ENCODE results near the gene DIAPH2. TPM values are rescaled to one million over a fixed set of nuclear protein-coding genes. Genes with fewer than 3 reads are reported as not detected.

The DIAPH2 gene
- total RNA-seq, 8 experiments from 2014 or later: 2.6 to 12.7 (median 3.9) TPM

GRCh38 chrX:97009391-97009790, 324.7 kb downstream of the DIAPH2 start:
- in situ Hi-C loops (cut with MboI; ENCODE audit: low pct_unique_long_range_greater_than_20kb in 2 of 9, low sequenced_read_pairs in 9 of 9, unreplicated experiment in 9 of 9): no loop called here
- no peak overlapping the region for H3K27ac ChIP-seq
- no peak for ATAC-seq (replicated peaks in 6 of 8)
- no peaks in the 10 kb centered on the region for H3K4me1 ChIP-seq (replicated peaks in 1 of 2)
- H3K4me3 ChIP-seq: no peak overlapping the region

DNA sequence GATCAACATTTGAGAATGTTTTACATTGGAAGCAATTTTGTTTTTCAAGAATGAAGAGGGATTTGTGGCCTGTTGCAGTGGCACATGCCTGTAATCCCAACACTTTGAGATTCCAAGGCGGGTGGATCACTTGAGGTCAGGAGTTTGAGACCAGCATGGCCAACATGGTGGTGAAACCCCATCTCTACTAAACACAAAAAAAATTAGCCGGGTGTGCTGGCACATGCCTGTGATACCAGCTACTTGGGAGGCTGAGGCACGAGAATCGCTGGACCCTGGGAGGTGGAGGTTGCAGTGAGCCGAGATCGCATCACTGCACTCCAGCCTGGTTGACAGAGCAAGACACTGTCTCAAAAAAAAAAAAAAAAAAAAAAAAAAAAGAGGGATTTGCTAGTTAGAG, 326.9 kb downstream of the DIAPH2 start:
- WGBS, 10 experiments: 53 to 100% (median 67%) methylated on average over 1 to 6 of the region's 6 CpGs; no CpG with 5 or more reads in 7 of the 10 experiments
- H3K27ac ChIP-seq: no peak overlapping the region
- no peak for ATAC-seq (replicated peaks in 6 of 8)
- no peak overlapping the region for H3K4me3 ChIP-seq
- in situ Hi-C loops (cut with MboI; ENCODE audit: low pct_unique_long_range_greater_than_20kb in 2 of 9, low sequenced_read_pairs in 9 of 9, unreplicated experiment in 9 of 9): no loop called here
- H3K4me1 ChIP-seq (replicated peaks in 1 of 2): no peaks in the 10 kb centered on the region

DNA sequence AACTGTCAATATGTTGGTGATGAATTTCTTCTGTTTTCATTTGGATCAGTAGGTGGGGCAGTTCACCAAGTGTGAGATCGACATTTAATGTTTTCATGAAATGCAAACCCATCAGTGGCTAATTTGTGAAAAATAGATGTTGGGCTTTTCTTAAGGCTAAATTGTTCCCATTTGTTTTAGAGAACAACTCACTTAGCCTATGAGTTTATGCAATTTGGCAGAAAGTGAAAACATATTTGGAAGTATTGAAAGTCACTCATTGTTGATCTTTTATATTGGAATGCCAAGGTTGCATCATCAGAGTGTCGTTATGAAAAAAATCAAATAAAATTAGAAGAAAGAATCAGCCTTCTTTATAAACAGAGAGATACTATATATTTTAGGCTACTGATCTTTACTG, 331.5 kb downstream of the DIAPH2 start:
- Histone ChIP-seq H3K27ac (no peak overlapping the region), H3K4me1 (replicated peaks in 1 of 2) (no peaks in the 10 kb centered on the region), H3K4me3 (no peak overlapping the region)
- ATAC-seq (replicated peaks in 6 of 8): no peak
- in situ Hi-C loops (cut with MboI; ENCODE audit: low pct_unique_long_range_greater_than_20kb in 2 of 9, low sequenced_read_pairs in 9 of 9, unreplicated experiment in 9 of 9): no loop called here
- 14 to 64% (median 54%) methylated on average over 1 to 2 of the region's 2 CpGs; no CpG with 5 or more reads in 7 of the 10 experiments for WGBS, 10 experiments

- Histone ChIP-seq H3K27ac (no peak overlapping the region), H3K4me3 (no peak overlapping the region), H3K4me1 (replicated peaks in 1 of 2) (no peaks in the 10 kb centered on the region)
- in situ Hi-C loops (cut with MboI; ENCODE audit: low pct_unique_long_range_greater_than_20kb in 2 of 9, low sequenced_read_pairs in 9 of 9, unreplicated experiment in 9 of 9): no loop called here
- ATAC-seq (replicated peaks in 6 of 8): no peak
- WGBS, 10 experiments: 41 to 100% (median 84%) methylated on average over 1 to 3 of the region's 3 CpGs; no CpG with 5 or more reads in 2 of the 10 experiments
These were observed 337.0 kb downstream of the DIAPH2 start for GRCh38 chrX:97021680-97022079.

- in situ Hi-C loops (cut with MboI; ENCODE audit: low pct_unique_long_range_greater_than_20kb in 2 of 9, low sequenced_read_pairs in 9 of 9, unreplicated experiment in 9 of 9): no loop called here
- 42 to 100% (median 91%) methylated on average over 1 to 2 of the region's 2 CpGs; no CpG with 5 or more reads in 4 of the 10 experiments for WGBS, 10 experiments
- no peak overlapping the region for H3K4me3 ChIP-seq
- ATAC-seq (replicated peaks in 6 of 8): no peak
- H3K27ac ChIP-seq: no peak overlapping the region
- peaks cover 0 to 9% of the 10 kb centered on the region in 2 donors for H3K4me1 ChIP-seq (replicated peaks in 1 of 2)
These were observed 341.8 kb downstream of the DIAPH2 start for GRCh38 chrX:97026406-97026805.

GRCh38 chrX:97027384-97027922, 342.8 kb downstream of the DIAPH2 start:
- ATAC-seq (replicated peaks in 6 of 8): peak in 5 of 8 experiments; percentile 70 to 99 (median 78)
- peaks cover 0 to 9% of the 10 kb centered on the region in 2 donors for H3K4me1 ChIP-seq (replicated peaks in 1 of 2)
- in situ Hi-C loops (cut with MboI; ENCODE audit: low pct_unique_long_range_greater_than_20kb in 2 of 9, low sequenced_read_pairs in 9 of 9, unreplicated experiment in 9 of 9): no loop called here
- peak overlapping the region in 1 of 2 donors; percentile 69 for H3K27ac ChIP-seq
- 0 to 42% (median 17%) methylated on average over 2 to 6 of the region's 6 CpGs; no CpG with 5 or more reads in 6 of the 10 experiments for WGBS, 10 experiments
- no peak overlapping the region for H3K4me3 ChIP-seq

GRCh38 chrX:97030463-97030862, 345.8 kb downstream of the DIAPH2 start:
- in situ Hi-C loops (cut with MboI; ENCODE audit: low pct_unique_long_range_greater_than_20kb in 2 of 9, low sequenced_read_pairs in 9 of 9, unreplicated experiment in 9 of 9): no loop called here
- 28 to 80% (median 67%) methylated on average over 1 to 2 of the region's 2 CpGs; no CpG with 5 or more reads in 6 of the 10 experiments for WGBS, 10 experiments
- ATAC-seq (replicated peaks in 6 of 8): no peak

GRCh38 chrX:97030947-97031346, 346.3 kb downstream of the DIAPH2 start:
- WGBS, 10 experiments: 0 to 100% (median 31%) methylated on average over 1 of the region's 1 CpG; no CpG with 5 or more reads in 4 of the 10 experiments
- in situ Hi-C loops (cut with MboI; ENCODE audit: low pct_unique_long_range_greater_than_20kb in 2 of 9, low sequenced_read_pairs in 9 of 9, unreplicated experiment in 9 of 9): no loop called here
- H3K4me3 ChIP-seq: no peak overlapping the region
- ATAC-seq (replicated peaks in 6 of 8): no peak
- peaks cover 0 to 9% of the 10 kb centered on the region in 2 donors for H3K4me1 ChIP-seq (replicated peaks in 1 of 2)
- no peak overlapping the region for H3K27ac ChIP-seq

More at GRCh38 chrX:97030463-97030862, 345.8 kb downstream of the DIAPH2 start:
- Histone ChIP-seq H3K4me1 (replicated peaks in 1 of 2) (peaks cover 0 to 9% of the 10 kb centered on the region in 2 donors), H3K4me3 (no peak overlapping the region), H3K27ac (no peak overlapping the region)

GRCh38 chrX:97039363-97040029, 354.9 kb downstream of the DIAPH2 start:
- H3K27ac ChIP-seq: no peak overlapping the region
- ATAC-seq (replicated peaks in 6 of 8): peak in 1 of 8 experiments; percentile 51
- peaks cover 0 to 2% of the 10 kb centered on the region in 2 donors for H3K4me1 ChIP-seq (replicated peaks in 1 of 2)
- in situ Hi-C loops (cut with MboI; ENCODE audit: low pct_unique_long_range_greater_than_20kb in 2 of 9, low sequenced_read_pairs in 9 of 9, unreplicated experiment in 9 of 9): no loop called here
- no peak overlapping the region for H3K4me3 ChIP-seq
- WGBS, 10 experiments: 23 to 100% (median 84%) methylated on average over 1 to 4 of the region's 4 CpGs; no CpG with 5 or more reads in 2 of the 10 experiments

GRCh38 chrX:97045470-97045869, 360.8 kb downstream of the DIAPH2 start:
- no peak for ATAC-seq (replicated peaks in 6 of 8)
- H3K4me1 ChIP-seq (replicated peaks in 1 of 2): no peaks in the 10 kb centered on the region
- H3K27ac ChIP-seq: no peak overlapping the region
- in situ Hi-C loops (cut with MboI; ENCODE audit: low pct_unique_long_range_greater_than_20kb in 2 of 9, low sequenced_read_pairs in 9 of 9, unreplicated experiment in 9 of 9): no loop called here
- 0 to 100% (median 85%) methylated on average over 1 of the region's 1 CpG; no CpG with 5 or more reads in 4 of the 10 experiments for WGBS, 10 experiments
- no peak overlapping the region for H3K4me3 ChIP-seq

- Histone ChIP-seq H3K4me3 (no peak overlapping the region), H3K4me1 (replicated peaks in 1 of 2) (no peaks in the 10 kb centered on the region), H3K27ac (no peak overlapping the region)
- in situ Hi-C loops (cut with MboI; ENCODE audit: low pct_unique_long_range_greater_than_20kb in 2 of 9, low sequenced_read_pairs in 9 of 9, unreplicated experiment in 9 of 9): no loop called here
- ATAC-seq (replicated peaks in 6 of 8): peak in 2 of 8 experiments; percentile 50 to 53
- WGBS, 10 experiments: 53 to 100% (median 71%) methylated on average over 1 to 3 of the region's 3 CpGs; no CpG with 5 or more reads in 5 of the 10 experiments
These were observed 362.2 kb downstream of the DIAPH2 start for GRCh38 chrX:97046867-97047266.

DNA sequence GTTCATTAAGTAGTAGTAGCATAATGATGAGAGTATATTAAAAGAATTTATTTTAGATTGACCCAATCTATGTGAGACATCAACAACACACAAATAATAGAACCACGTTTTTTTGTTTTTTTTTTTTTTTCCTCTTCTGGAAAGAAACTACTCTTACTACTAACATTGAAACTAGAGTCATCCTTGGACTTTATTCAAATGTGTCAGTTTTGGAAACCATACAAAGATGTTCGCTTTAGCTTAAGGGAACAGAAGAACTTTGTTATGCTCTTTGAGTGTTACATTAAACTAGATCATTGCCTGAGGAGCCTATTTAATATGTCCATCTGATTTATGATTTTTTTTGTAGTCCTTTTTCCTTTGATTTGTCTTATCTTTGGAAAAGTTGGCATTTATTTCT, 365.8 kb downstream of the DIAPH2 start:
- H3K4me1 ChIP-seq (replicated peaks in 1 of 2): no peaks in the 10 kb centered on the region
- in situ Hi-C loops (cut with MboI; ENCODE audit: low pct_unique_long_range_greater_than_20kb in 2 of 9, low sequenced_read_pairs in 9 of 9, unreplicated experiment in 9 of 9): no loop called here
- H3K27ac ChIP-seq: no peak overlapping the region
- no peak for ATAC-seq (replicated peaks in 6 of 8)
- 0 to 88% (median 50%) methylated on average over 1 to 2 of the region's 2 CpGs; no CpG with 5 or more reads in 4 of the 10 experiments for WGBS, 10 experiments
- no peak overlapping the region for H3K4me3 ChIP-seq

DNA sequence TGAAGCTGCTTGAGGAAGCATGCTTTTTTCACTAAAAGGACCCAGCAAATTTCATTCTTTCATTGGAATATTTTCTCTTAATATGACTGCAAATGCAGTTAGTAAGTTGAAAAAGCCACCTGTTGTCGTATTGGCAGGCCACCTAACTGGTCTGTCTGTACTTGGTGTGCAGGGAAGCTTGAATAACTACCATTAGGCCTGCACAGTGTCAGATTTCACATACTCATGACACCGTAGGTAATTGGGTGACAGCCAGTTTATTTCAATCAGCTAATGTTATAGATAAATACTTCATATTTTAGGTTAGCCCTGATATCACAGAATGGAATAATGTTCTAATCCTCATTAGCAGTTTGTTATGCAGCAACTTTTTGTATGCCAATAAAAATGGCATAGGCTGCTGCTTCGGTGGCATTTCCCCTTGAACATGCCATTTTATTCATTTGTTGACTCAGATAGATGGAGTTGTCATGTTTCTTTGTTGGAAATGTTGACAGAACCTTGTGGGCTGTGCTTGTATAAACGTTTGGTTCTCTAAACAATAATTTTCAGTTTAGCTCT, 372.8 kb downstream of the DIAPH2 start:
- peak in 1 of 8 experiments; percentile 29 for ATAC-seq (replicated peaks in 6 of 8)
- in situ Hi-C loops (cut with MboI; ENCODE audit: low pct_unique_long_range_greater_than_20kb in 2 of 9, low sequenced_read_pairs in 9 of 9, unreplicated experiment in 9 of 9): no loop called here
- Histone ChIP-seq H3K4me3 (no peak overlapping the region), H3K27ac (no peak overlapping the region), H3K4me1 (replicated peaks in 1 of 2) (no peaks in the 10 kb centered on the region)
- 41 to 100% (median 57%) methylated on average over 1 to 4 of the region's 4 CpGs; no CpG with 5 or more reads in 5 of the 10 experiments for WGBS, 10 experiments
